ENCODE measurements around the gene UTP25. TPM values are rescaled to one million over a fixed set of nuclear protein-coding genes. Genes with fewer than 3 reads are reported as not detected.

The UTP25 gene
- total and polyA plus RNA-seq, 11 donors, result 0.76 to 5.5 (median 3.5) TPM

DNA sequence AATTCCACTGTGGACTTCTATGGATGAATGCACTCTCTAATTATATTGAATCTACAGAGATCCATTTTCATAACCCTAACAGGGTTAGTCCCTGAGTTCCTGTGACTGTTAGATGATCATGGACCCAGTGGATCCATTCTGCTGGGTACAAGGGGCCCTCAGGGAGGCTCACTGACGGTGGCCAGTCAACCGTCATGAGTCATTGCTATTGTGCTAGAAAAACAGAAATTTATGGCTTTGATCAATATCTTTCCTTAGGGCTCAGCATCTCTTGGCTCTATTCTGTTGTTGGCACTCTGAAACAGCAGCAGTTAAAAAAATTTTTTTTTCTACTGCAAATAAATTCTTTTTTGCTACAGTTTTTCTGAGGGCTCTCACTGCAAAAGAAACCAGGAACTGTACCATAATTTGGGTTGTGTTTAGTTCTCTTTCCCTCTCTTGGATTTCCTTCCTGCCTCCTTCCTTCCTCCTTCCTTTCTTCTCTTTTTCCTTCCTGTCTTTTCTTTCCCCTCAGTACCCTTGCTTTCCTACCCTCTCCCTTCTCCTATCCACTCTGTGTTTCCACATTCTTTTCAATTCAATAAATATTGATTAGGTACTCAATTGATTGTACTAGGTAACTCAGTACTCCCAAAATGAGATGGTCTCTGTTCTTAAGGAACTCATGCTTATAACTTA lies 49.5 kb downstream of the UTP25 start:
- H3K27me3 ChIP-seq, result peaks cover 0 to 27% (median 14%) of the 10 kb centered on the region in 9 donors
- H3K9me3 ChIP-seq, result no peaks in the 10 kb centered on the region
- intact Hi-C loops (cut with DNase I), result no loop called here
- TF ChIP-seq, protein P1, sequence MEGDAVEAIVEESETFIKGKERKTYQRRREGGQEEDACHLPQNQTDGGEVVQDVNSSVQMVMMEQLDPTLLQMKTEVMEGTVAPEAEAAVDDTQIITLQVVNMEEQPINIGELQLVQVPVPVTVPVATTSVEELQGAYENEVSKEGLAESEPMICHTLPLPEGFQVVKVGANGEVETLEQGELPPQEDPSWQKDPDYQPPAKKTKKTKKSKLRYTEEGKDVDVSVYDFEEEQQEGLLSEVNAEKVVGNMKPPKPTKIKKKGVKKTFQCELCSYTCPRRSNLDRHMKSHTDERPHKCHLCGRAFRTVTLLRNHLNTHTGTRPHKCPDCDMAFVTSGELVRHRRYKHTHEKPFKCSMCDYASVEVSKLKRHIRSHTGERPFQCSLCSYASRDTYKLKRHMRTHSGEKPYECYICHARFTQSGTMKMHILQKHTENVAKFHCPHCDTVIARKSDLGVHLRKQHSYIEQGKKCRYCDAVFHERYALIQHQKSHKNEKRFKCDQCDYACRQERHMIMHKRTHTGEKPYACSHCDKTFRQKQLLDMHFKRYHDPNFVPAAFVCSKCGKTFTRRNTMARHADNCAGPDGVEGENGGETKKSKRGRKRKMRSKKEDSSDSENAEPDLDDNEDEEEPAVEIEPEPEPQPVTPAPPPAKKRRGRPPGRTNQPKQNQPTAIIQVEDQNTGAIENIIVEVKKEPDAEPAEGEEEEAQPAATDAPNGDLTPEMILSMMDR (IDR thresholded peaks at IDR 0.05), result no peak
- no peak for TF ChIP-seq POLR2A (IDR thresholded peaks at IDR 0.05)
- no peak overlapping the region for H3K4me3 ChIP-seq
- ATAC-seq (no peak), DNase-seq (no peak)
- 70 to 78% (median 71%) methylated on average over 2 of the region's 2 CpGs for WGBS, 4 donors
- no peaks in the 10 kb centered on the region for H3K4me1 ChIP-seq
- no peaks in the 10 kb centered on the region for H3K36me3 ChIP-seq
- no peak overlapping the region for H3K27ac ChIP-seq

DNA sequence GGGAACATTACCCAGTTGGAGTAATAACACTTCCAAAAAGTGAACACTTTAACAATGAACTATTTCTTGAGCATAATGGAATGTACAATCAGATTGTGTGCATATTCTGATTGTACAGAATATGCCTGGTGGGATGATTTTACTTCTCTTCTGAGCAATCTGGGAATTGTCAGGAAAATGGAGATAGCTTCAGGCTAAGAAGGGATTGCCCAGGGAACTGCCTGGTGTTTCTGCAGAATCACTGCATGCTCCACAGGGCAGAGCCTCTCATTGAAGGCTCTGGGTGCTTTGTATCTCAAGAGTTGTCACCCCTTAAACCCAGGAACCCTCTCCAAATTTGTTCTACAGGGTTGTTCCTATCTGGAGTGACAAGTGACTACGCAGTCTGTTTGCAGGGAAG lies 51.2 kb downstream of the UTP25 start:
- WGBS, 4 donors, result 44 to 67% (median 61%) methylated on average over 1 of the region's 1 CpG
- DNase-seq (no peak), ATAC-seq (no peak)
- Histone ChIP-seq H3K27me3 (peaks cover 0 to 40% (median 17%) of the 10 kb centered on the region in 9 donors), H3K4me3 (no peak overlapping the region), H3K27ac (no peak overlapping the region), H3K9me3 (no peaks in the 10 kb centered on the region), H3K4me1 (no peaks in the 10 kb centered on the region), H3K36me3 (no peaks in the 10 kb centered on the region)
- intact Hi-C loops (cut with DNase I), result no loop called here
- TF ChIP-seq, protein P1 (IDR thresholded peaks at IDR 0.05), result no peak
- no peak for TF ChIP-seq POLR2A (IDR thresholded peaks at IDR 0.05)

DNA sequence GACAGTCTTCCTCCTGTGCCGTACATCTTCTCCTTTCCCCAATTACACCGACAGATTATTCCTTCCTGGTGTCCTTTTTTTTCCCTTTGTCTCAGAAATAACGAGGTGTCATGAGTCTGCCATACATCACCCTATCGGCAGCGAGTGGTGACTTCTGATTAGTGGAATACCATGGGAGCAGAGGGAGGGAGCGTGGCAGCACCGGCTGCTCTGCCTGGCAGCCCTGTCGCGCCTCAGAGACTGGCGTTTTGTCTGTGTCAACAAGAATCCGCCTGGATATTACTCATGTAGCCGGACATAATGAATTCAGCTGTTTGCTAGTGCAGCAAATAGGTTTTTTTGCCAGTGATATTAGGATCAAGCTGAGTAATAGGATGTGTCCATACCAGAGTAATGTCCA lies 51.8 kb downstream of the UTP25 start:
- no peaks in the 10 kb centered on the region for H3K9me3 ChIP-seq
- ATAC-seq, result no peak

DNA sequence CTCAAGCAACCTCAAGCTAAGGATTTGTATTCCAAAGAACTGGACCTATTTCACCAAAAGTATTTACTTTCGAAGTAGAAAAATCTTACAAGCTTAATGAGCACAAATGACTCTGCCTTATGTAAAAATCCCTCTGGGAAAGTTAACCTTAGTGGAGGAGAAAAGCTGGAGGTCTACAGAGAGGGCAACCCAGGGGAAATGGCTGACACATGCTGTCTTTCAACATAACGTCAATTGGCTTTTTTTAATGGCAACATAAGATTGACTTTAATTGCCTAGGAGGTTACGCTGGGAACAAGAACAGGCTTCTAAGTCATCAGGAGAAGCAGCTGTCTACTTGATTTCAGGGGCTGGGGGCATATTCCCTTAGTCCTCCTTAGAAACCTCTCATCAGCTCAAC lies 52.3 kb downstream of the UTP25 start:
- ATAC-seq (no peak), DNase-seq (no peak)
- Histone ChIP-seq H3K4me1 (no peaks in the 10 kb centered on the region), H3K4me3 (no peak overlapping the region), H3K36me3 (no peaks in the 10 kb centered on the region), H3K27ac (no peak overlapping the region), H3K9me3 (no peaks in the 10 kb centered on the region), H3K27me3 (peaks cover 0 to 47% (median 17%) of the 10 kb centered on the region in 9 donors)
- intact Hi-C loops (cut with DNase I), result no loop called here
- WGBS, 4 donors, result 65 to 72% (median 69%) methylated on average over 3 of the region's 3 CpGs
- no peak for TF ChIP-seq POLR2A (IDR thresholded peaks at IDR 0.05)
- TF ChIP-seq, protein P1 (IDR thresholded peaks at IDR 0.05), result no peak

More for the DNA sequence above, 51.8 kb downstream of the UTP25 start:
- Histone ChIP-seq H3K4me1 (no peaks in the 10 kb centered on the region), H3K36me3 (no peaks in the 10 kb centered on the region), H3K27me3 (peaks cover 0 to 43% (median 17%) of the 10 kb centered on the region in 9 donors), H3K4me3 (no peak overlapping the region), H3K27ac (no peak overlapping the region)
- intact Hi-C loops (cut with DNase I), result no loop called here
- no peak for TF ChIP-seq POLR2A (IDR thresholded peaks at IDR 0.05)
- TF ChIP-seq, protein P1 (IDR thresholded peaks at IDR 0.05), result no peak
- WGBS, 4 donors, result 17 to 41% (median 28%) methylated on average over 12 of the region's 12 CpGs
- no peak for DNase-seq
